Neural cell (in vitro differentiated cells): ENCODE data around the gene KDM2A.

ENCODE experiments used
- EP300 ChIP-seq: fragments of 450-650 bp; conservative IDR thresholded peaks from 2 replicates; pipeline ENCODE4 v1.6.1; 2014; ENCODE audit warnings: antibody characterized with exemption, mild to moderate bottlenecking, moderate library complexity; ENCODE audit not compliant: poor library complexity, severe bottlenecking
- EZH2 ChIP-seq: fragments of 200-600, 300-800 bp; shearing (Covaris generic), sonication (generic); IDR thresholded peaks from 2 replicates; pipeline ENCODE4 v1.6.1; 2014; ENCODE audit warnings: antibody characterized with exemption, low read length, borderline replicate concordance, mild to moderate bottlenecking; ENCODE audit not compliant: insufficient read depth, poor library complexity, severe bottlenecking
- MXI1 ChIP-seq: fragments of 450-650 bp; conservative IDR thresholded peaks from 2 replicates; pipeline ENCODE4 v1.6.1; 2014; ENCODE audit warnings: antibody characterized with exemption, mild to moderate bottlenecking; ENCODE audit not compliant: poor library complexity, severe bottlenecking
- POLR2AphosphoS5 ChIP-seq: IDR thresholded peaks from 2 replicates; pipeline ENCODE4 v1.6.1; 2012
- RAD21 ChIP-seq: fragments of 450-650 bp; conservative IDR thresholded peaks from 2 replicates; pipeline ENCODE4 v1.6.1; 2014; ENCODE audit warnings: antibody characterized with exemption, mild to moderate bottlenecking, moderate library complexity
- TAF1 ChIP-seq: IDR thresholded peaks from 2 replicates; pipeline ENCODE4 v1.6.1; 2012; ENCODE audit warnings: low read depth
- TF ChIP-seq, protein P1 (sequence below): fragments of 450-650 bp; IDR thresholded peaks from 2 replicates; pipeline ENCODE4 v1.5.1; 2014; ENCODE audit warnings: antibody characterized with exemption, mild to moderate bottlenecking, moderate library complexity; ENCODE audit not compliant: poor library complexity, severe bottlenecking
- TF ChIP-seq, protein P2 (sequence below): IDR thresholded peaks from 2 replicates; pipeline ENCODE4 v1.6.1; 2012; ENCODE audit warnings: borderline replicate concordance

DNA sequence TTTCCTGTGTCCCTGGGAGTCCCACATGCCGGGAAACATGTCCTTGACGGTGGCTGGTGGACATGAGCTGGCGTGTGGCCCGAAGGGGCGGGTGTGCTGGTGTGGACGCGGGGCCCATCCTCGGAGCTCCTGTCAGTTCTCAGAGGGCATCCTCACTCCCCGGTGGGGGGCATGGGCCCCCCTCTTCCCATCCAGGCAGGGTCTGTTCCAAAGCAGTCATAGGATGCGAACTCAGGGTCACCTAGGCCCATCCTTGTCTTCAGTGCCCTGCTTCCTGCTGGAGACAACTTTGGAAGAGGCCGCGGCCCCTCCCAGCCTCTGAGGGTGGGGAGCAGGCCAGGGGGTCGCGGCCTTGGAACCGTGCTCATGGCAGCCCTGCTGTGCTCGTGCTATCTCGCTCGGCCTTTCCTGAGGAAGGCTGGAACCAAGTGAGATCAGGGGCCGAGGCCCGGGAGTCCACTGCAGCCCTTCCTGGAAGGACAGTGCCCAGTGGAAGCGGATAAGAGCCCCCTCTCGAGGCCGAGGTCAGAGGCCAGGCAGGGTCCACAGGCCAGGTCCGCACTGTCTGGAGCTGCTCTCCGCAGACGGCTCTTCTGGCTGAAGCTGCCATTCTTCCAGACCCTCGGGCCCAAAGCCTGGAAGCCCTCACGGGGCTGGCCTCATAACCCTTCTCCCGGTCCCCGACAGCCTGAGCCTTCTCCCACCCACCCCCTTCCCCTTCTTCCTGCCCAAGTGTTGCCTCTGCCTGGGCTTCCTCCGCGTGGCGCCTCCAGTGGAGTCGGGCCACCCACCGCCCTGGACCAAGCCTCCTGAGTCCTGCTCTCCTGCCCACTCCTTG is 155.9 kb downstream of the KDM2A start:
- TF ChIP-seq, protein P1, sequence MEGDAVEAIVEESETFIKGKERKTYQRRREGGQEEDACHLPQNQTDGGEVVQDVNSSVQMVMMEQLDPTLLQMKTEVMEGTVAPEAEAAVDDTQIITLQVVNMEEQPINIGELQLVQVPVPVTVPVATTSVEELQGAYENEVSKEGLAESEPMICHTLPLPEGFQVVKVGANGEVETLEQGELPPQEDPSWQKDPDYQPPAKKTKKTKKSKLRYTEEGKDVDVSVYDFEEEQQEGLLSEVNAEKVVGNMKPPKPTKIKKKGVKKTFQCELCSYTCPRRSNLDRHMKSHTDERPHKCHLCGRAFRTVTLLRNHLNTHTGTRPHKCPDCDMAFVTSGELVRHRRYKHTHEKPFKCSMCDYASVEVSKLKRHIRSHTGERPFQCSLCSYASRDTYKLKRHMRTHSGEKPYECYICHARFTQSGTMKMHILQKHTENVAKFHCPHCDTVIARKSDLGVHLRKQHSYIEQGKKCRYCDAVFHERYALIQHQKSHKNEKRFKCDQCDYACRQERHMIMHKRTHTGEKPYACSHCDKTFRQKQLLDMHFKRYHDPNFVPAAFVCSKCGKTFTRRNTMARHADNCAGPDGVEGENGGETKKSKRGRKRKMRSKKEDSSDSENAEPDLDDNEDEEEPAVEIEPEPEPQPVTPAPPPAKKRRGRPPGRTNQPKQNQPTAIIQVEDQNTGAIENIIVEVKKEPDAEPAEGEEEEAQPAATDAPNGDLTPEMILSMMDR: no peak
- no peak for TF ChIP-seq MXI1
- no peak for TF ChIP-seq RAD21
- no peak for TF ChIP-seq POLR2AphosphoS5
- no peak for TF ChIP-seq EZH2
- TF ChIP-seq EP300: no peak
- TF ChIP-seq TAF1: no peak
- TF ChIP-seq, protein P2, sequence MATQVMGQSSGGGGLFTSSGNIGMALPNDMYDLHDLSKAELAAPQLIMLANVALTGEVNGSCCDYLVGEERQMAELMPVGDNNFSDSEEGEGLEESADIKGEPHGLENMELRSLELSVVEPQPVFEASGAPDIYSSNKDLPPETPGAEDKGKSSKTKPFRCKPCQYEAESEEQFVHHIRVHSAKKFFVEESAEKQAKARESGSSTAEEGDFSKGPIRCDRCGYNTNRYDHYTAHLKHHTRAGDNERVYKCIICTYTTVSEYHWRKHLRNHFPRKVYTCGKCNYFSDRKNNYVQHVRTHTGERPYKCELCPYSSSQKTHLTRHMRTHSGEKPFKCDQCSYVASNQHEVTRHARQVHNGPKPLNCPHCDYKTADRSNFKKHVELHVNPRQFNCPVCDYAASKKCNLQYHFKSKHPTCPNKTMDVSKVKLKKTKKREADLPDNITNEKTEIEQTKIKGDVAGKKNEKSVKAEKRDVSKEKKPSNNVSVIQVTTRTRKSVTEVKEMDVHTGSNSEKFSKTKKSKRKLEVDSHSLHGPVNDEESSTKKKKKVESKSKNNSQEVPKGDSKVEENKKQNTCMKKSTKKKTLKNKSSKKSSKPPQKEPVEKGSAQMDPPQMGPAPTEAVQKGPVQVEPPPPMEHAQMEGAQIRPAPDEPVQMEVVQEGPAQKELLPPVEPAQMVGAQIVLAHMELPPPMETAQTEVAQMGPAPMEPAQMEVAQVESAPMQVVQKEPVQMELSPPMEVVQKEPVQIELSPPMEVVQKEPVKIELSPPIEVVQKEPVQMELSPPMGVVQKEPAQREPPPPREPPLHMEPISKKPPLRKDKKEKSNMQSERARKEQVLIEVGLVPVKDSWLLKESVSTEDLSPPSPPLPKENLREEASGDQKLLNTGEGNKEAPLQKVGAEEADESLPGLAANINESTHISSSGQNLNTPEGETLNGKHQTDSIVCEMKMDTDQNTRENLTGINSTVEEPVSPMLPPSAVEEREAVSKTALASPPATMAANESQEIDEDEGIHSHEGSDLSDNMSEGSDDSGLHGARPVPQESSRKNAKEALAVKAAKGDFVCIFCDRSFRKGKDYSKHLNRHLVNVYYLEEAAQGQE: no peak
